CD14-positive monocyte (primary cell): ENCODE results near the gene DDHD1. TPM values are rescaled to one million over a fixed set of nuclear protein-coding genes. Genes with fewer than 3 reads are reported as not detected.

ENCODE experiments used
- DNase-seq, 3 donors: peaks; one replicate each; pipeline ENCODE4 v3.0.0-alpha.2; 2011 to 2022
- H2AFZ ChIP-seq: 2 replicates; pipeline ENCODE4 v1.6.0; 2012; ENCODE audit warnings: mild to moderate bottlenecking, low read depth, low read length, inconsistent platforms; ENCODE audit not compliant: insufficient read depth, poor library complexity, severe bottlenecking
- H3K27ac ChIP-seq, 2 donors: 1 replicate in 1 of 2; 2 replicates in 1 of 2; pipeline ENCODE4 v1.5.1; 2012 to 2013; ENCODE audit warnings: low read length in 2 of 2, control low read depth in 1 of 2, inconsistent platforms in 1 of 2, low read depth in 1 of 2, mild to moderate bottlenecking in 1 of 2
- H3K27me3 ChIP-seq, 2 donors: one replicate each; pipeline versions ENCODE4 v1.6.0 to v1.6.1; 2011 to 2013; ENCODE audit warnings: low read length in 2 of 2; ENCODE audit not compliant: control insufficient read depth in 2 of 2, insufficient read depth in 2 of 2
- H3K36me3 ChIP-seq, 2 donors: replicated peaks in 1 of 2; 1 replicate in 1 of 2; 2 replicates in 1 of 2; pipeline versions ENCODE4 v1.5.1 to v1.6.1; 2012 to 2013; ENCODE audit warnings: low read length in 2 of 2, control low read depth in 1 of 2, inconsistent platforms in 1 of 2, mild to moderate bottlenecking in 1 of 2; ENCODE audit not compliant: insufficient read depth in 2 of 2, control insufficient read depth in 1 of 2
- H3K4me1 ChIP-seq, 2 donors: 1 replicate in 1 of 2; 2 replicates in 1 of 2; pipeline versions ENCODE4 v1.5.1 to v1.6.1; 2012 to 2013; ENCODE audit warnings: low read length in 2 of 2, control low read depth in 1 of 2, inconsistent platforms in 1 of 2, mild to moderate bottlenecking in 1 of 2, moderate library complexity in 1 of 2; ENCODE audit not compliant: insufficient read depth in 2 of 2, control insufficient read depth in 1 of 2
- H3K4me2 ChIP-seq: replicated peaks from 2 replicates; pipeline ENCODE3; 2012; ENCODE audit warnings: low read length, moderate library complexity, mild to moderate bottlenecking; ENCODE audit not compliant: poor library complexity, severe bottlenecking; ENCODE audit errors: extremely low read depth
- H3K4me3 ChIP-seq, 3 experiments: fragments of 200-600 bp in 1 of 3; sonication (generic) in 1 of 3; replicated peaks in 1 of 3; 1 replicate in 2 of 3; 2 replicates in 1 of 3; pipeline ENCODE4 v1.5.1; 2011 to 2013; ENCODE audit warnings: low read length in 3 of 3, mild to moderate bottlenecking in 3 of 3, control low read depth in 2 of 3, low read depth in 2 of 3, inconsistent platforms in 1 of 3, moderate library complexity in 1 of 3
- H3K79me2 ChIP-seq: 2 replicates; pipeline ENCODE4 v1.6.0; 2012; ENCODE audit warnings: mild to moderate bottlenecking, control low read depth, inconsistent platforms, low read length, moderate library complexity; ENCODE audit not compliant: insufficient read depth
- H3K9ac ChIP-seq: 2 replicates; pipeline ENCODE4 v1.6.0; 2017; ENCODE audit warnings: low read length, mild to moderate bottlenecking; ENCODE audit not compliant: insufficient read depth, poor library complexity, severe bottlenecking
- H3K9me3 ChIP-seq, 2 donors: replicated peaks in 1 of 2; 1 replicate in 1 of 2; 2 replicates in 1 of 2; pipeline versions ENCODE4 v1.5.1 to v1.6.1; 2012 to 2013; ENCODE audit warnings: low read length in 2 of 2, control low read depth in 1 of 2; ENCODE audit not compliant: control insufficient read depth in 1 of 2, insufficient read depth in 1 of 2
- H4K20me1 ChIP-seq: 2 replicates; pipeline ENCODE4 v1.6.0; 2012; ENCODE audit warnings: mild to moderate bottlenecking, low read length, control low read depth, moderate library complexity; ENCODE audit not compliant: insufficient read depth
- H3K27ac Mint-ChIP-seq, 7 donors: one replicate each; pipeline ENCODE4 v1.8.0; 2020; ENCODE audit warnings: mild to moderate bottlenecking in 7 of 7, mixed read lengths in 7 of 7, moderate library complexity in 6 of 7, inconsistent platforms in 2 of 7
- H3K27me3 Mint-ChIP-seq, 3 donors: one replicate each; pipeline ENCODE4 v1.8.0; 2021 to 2022; ENCODE audit warnings: low read depth in 3 of 3, mild to moderate bottlenecking in 3 of 3, mixed read lengths in 3 of 3, moderate library complexity in 3 of 3, inconsistent platforms in 1 of 3
- H3K36me3 Mint-ChIP-seq, 2 donors: one replicate each; pipeline ENCODE4 v1.8.0; 2020; ENCODE audit warnings: mixed read lengths in 2 of 2, inconsistent platforms in 1 of 2, mild to moderate bottlenecking in 1 of 2
- H3K4me1 Mint-ChIP-seq: one replicate; pipeline ENCODE4 v1.8.0; 2020; ENCODE audit warnings: mild to moderate bottlenecking, mixed read lengths
- H3K4me3 Mint-ChIP-seq, 2 donors: one replicate each; pipeline ENCODE4 v1.8.0; 2020; ENCODE audit warnings: mild to moderate bottlenecking in 2 of 2, mixed read lengths in 2 of 2, moderate library complexity in 1 of 2
- H3K9me3 Mint-ChIP-seq, 7 donors: one replicate each; pipeline ENCODE4 v1.8.0; 2020 to 2022; ENCODE audit warnings: mixed read lengths in 7 of 7, mild to moderate bottlenecking in 6 of 7, moderate library complexity in 6 of 7, inconsistent platforms in 2 of 7
- CTCF ChIP-seq: fragments of 200-600 bp; IDR thresholded peaks from one replicate; pipeline ENCODE4 v1.8.0; 2022; ENCODE audit warnings: antibody characterized with exemption, mild to moderate bottlenecking
- WGBS: methylation state at CpG from one replicate; pipeline ENCODE4 v1.1.5; 2013; ENCODE audit warnings: missing lambda C conversion rate; ENCODE audit not compliant: insufficient coverage; 5-methylcytosine and 5-hydroxymethylcytosine counted together
- intact Hi-C, 2 donors: fragments of 100-400 bp; cut with micrococcal nuclease; formaldehyde crosslinking; loops; one replicate each; pipeline versions ENCODE4 v1.15.0 to v1.15.1; 2023
- polyA plus RNA-seq, 3 donors: library from polyadenylated mRNA; depleted of rRNA in 1 of 3; unstranded in 2 of 3; stranded (reverse) in 1 of 3; fragments of 300-500 nt in 2 of 3; fragments of >200 nt in 1 of 3; fragmentation: Illumina TruSeq in 2 of 3; gene quantifications; 1 replicate in 2 of 3; 2 replicates in 1 of 3; pipeline ENCODE4 v1.2.3, GENCODE V29; 2012 to 2021

The DDHD1 gene
- polyA plus RNA-seq, 3 donors: 2.2 to 7.0 (median 3.1) TPM

- H4K20me1 ChIP-seq: no peaks in the 10 kb centered on the region
- no peaks in the 10 kb centered on the region for H3K4me1 ChIP-seq
- H3K27me3 ChIP-seq: no peaks in the 10 kb centered on the region
- no peak overlapping the region for H3K4me3 Mint-ChIP-seq
- H3K27me3 Mint-ChIP-seq: no peaks in the 10 kb centered on the region
- no peak overlapping the region for H3K27ac ChIP-seq
- no peak overlapping the region for H3K9ac ChIP-seq
- H3K9me3 Mint-ChIP-seq: peaks cover 0 to 10% (median 4%) of the 10 kb centered on the region in 7 donors
- no peak for TF ChIP-seq CTCF
- peaks cover 43 to 56% of the 10 kb centered on the region in 2 donors for H3K36me3 Mint-ChIP-seq
- H3K4me1 Mint-ChIP-seq: no peaks in the 10 kb centered on the region
- no peaks in the 10 kb centered on the region for H3K79me2 ChIP-seq
- no CpG with 5 or more reads among the region's 2 CpGs for WGBS
- H3K27ac Mint-ChIP-seq: no peak overlapping the region
- no peak overlapping the region for H3K4me2 ChIP-seq
- intact Hi-C loops: no loop called here
- no peak for DNase-seq
- no peak overlapping the region for H3K4me3 ChIP-seq
- H2AFZ ChIP-seq: no peak overlapping the region
- H3K9me3 ChIP-seq: no peaks in the 10 kb centered on the region
- H3K36me3 ChIP-seq: peaks cover 10 to 63% of the 10 kb centered on the region in 2 donors
Observed at GRCh38 chr14:53041067-53041466, 112.1 kb downstream of the DDHD1 start.

- H2AFZ ChIP-seq: no peak overlapping the region
- H3K27me3 ChIP-seq: no peaks in the 10 kb centered on the region
- no peaks in the 10 kb centered on the region for H3K27me3 Mint-ChIP-seq
- no peak for DNase-seq
- no peaks in the 10 kb centered on the region for H3K4me1 ChIP-seq
- no peak overlapping the region for H3K9ac ChIP-seq
- no peak overlapping the region for H3K27ac Mint-ChIP-seq
- peaks cover 10 to 51% of the 10 kb centered on the region in 2 donors for H3K36me3 ChIP-seq
- 100% methylated on average over 2 of the region's 3 CpGs for WGBS
- intact Hi-C loops: no loop called here
- no peaks in the 10 kb centered on the region for H3K79me2 ChIP-seq
- peaks cover 0 to 10% (median 4%) of the 10 kb centered on the region in 7 donors for H3K9me3 Mint-ChIP-seq
- no peak overlapping the region for H3K4me2 ChIP-seq
- H3K4me1 Mint-ChIP-seq: peaks cover 2% of the 10 kb centered on the region
- H3K4me3 ChIP-seq: no peak overlapping the region
- no peak overlapping the region for H3K27ac ChIP-seq
- no peaks in the 10 kb centered on the region for H4K20me1 ChIP-seq
- peaks cover 40 to 56% of the 10 kb centered on the region in 2 donors for H3K36me3 Mint-ChIP-seq
- no peak overlapping the region for H3K4me3 Mint-ChIP-seq
- H3K9me3 ChIP-seq: no peaks in the 10 kb centered on the region
- TF ChIP-seq CTCF: no peak
Observed at GRCh38 chr14:53038629-53039028, 114.5 kb downstream of the DDHD1 start.
